Activated CD4-positive, CD25-positive, alpha-beta regulatory T cell treated with anti-CD3 and anti-CD28 coated beads, Interleukin-2, amount 50 U/mL, for 24 hours (primary cell): Measurements from ENCODE around the gene RPS15.

Experiments
- ATAC-seq, 2 donors: fragments of 150-1000 bp; cut with Tn5 transposase; one replicate each; pipeline ENCODE4 v1.10.0; 2021; ENCODE audit warnings: mild to moderate bottlenecking in 1 of 2, moderate library complexity in 1 of 2

Gene RPS15

GRCh38 chr19:1453525-1454364 is 15.5 kb downstream of the RPS15 start:
- no peak for ATAC-seq

DNA sequence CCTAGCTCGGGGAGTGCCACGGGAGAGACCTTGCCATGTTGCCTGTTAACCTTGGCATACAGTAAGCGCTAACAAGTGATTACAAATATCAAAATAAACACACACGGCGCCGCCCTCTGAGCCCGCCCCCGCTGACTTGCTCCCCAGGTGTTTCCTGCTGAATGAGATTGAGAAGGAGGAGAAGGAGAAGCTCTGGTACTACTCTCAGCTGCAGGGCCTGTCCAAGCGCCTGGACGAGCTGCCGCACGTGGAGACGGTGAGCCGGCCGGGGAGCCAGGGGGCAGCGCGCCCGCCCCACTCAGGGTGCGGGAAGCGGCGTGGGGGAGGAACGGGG is 16.8 kb downstream of the RPS15 start:
- ATAC-seq, result peak in 1 of 2 donors; percentile 9

DNA sequence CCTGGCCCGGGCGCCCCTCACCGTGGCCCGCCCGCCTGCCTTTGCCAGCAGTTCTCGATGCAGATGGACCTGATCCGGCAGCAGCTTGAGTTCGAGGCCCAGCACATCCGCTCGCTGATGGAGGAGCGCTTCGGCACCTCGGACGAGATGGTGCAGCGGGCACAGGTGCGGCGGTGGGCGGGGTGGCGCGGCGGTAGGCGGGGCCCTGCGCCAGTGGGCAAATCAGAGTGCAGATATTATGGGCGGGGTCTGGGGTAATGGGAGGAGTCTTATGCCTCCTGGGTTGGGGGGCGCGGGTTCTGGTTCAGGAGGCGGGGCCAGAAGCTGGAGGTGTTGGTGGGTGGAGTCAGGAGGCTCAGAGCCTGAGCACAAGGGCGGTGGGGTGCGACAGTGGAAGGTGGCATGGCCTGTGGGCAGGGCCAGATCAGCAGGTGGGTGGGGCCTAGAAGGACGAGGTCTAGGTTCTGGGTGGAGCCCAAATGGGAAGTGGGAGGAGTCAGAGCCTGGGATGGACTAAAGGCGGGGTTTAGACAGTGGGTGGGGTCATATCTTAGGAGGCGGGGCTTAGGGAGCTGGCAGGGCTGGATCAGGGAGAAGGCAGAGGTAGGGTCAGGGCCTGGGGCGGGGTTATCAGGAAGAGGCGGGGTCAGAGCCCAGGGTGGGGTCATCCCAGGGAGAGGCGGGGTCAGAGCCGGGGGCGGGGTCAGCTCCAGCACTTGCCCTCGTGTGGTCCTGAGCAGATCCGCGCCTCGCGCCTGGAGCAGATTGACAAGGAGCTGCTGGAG is 17.3 kb downstream of the RPS15 start:
- peak; percentile 59 to 61 for ATAC-seq

- ATAC-seq, result peak in 1 of 2 donors; percentile 4
Measured at GRCh38 chr19:1456121-1456900, 18.1 kb downstream of the RPS15 start.

DNA sequence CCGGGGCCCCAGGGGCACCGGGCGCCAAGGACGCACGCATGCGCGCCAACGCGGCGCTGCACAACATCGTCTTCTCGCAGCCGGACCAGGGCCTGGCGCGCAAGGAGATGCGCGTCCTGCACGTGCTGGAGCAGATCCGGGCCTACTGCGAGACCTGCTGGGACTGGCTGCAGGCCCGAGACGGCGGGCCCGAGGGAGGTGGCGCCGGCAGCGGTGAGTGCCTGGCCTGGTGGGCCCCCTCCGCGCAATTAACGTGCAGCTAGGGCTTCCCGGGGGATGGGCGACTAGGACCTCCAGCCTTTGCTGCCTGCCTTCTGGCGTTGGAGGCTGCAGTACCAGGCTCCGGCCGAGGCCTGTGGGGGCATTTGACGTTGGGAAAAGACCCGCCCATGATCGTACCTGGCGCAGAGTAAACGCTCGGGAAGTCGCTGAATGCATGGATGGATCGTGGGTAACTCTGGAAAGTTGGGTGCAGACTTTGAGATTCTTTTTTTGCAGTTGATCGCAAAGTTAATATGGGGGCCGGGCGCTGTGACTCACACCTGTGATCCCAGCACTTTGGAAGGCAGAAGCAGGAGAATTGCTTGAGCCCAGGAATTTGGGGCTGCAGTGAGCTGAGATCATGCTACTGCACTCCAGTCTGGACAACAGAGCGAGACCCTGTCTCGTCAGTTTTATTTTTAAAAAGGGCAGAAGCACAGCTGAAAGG is 19.0 kb downstream of the RPS15 start:
- ATAC-seq, result no peak

GRCh38 chr19:1457892-1458291 is 19.7 kb downstream of the RPS15 start:
- ATAC-seq, result no peak

GRCh38 chr19:1459479-1459878 is 21.3 kb downstream of the RPS15 start:
- no peak for ATAC-seq

- no peak for ATAC-seq
Measured at GRCh38 chr19:1460033-1460995, 22.1 kb downstream of the RPS15 start.

- ATAC-seq, result no peak
Measured at GRCh38 chr19:1461862-1462261, 23.7 kb downstream of the RPS15 start.

DNA sequence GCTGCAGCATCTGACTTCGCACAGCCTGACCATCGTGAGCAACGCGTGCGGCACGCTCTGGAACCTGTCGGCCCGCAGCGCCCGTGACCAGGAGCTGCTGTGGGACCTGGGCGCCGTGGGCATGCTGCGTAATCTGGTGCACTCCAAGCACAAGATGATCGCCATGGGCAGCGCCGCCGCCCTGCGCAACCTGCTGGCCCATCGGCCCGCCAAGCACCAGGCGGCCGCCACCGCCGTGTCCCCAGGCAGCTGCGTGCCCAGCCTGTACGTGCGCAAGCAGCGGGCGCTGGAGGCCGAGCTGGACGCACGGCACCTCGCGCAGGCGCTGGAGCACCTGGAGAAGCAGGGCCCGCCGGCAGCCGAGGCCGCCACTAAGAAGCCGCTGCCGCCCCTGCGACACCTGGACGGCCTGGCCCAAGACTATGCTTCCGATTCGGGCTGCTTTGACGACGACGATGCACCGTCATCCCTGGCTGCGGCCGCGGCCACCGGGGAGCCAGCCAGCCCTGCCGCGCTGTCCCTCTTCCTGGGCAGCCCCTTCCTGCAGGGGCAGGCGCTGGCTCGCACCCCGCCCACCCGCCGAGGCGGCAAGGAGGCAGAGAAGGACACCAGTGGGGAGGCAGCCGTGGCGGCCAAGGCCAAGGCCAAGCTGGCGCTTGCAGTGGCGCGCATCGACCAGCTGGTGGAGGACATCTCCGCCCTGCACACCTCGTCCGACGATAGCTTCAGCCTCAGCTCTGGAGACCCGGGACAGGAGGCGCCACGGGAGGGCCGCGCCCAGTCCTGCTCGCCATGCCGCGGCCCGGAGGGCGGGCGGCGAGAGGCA is 27.2 kb downstream of the RPS15 start:
- ATAC-seq, result peak in 1 of 2 donors; percentile 36

GRCh38 chr19:1466018-1466460 is 27.8 kb downstream of the RPS15 start:
- no peak for ATAC-seq

DNA sequence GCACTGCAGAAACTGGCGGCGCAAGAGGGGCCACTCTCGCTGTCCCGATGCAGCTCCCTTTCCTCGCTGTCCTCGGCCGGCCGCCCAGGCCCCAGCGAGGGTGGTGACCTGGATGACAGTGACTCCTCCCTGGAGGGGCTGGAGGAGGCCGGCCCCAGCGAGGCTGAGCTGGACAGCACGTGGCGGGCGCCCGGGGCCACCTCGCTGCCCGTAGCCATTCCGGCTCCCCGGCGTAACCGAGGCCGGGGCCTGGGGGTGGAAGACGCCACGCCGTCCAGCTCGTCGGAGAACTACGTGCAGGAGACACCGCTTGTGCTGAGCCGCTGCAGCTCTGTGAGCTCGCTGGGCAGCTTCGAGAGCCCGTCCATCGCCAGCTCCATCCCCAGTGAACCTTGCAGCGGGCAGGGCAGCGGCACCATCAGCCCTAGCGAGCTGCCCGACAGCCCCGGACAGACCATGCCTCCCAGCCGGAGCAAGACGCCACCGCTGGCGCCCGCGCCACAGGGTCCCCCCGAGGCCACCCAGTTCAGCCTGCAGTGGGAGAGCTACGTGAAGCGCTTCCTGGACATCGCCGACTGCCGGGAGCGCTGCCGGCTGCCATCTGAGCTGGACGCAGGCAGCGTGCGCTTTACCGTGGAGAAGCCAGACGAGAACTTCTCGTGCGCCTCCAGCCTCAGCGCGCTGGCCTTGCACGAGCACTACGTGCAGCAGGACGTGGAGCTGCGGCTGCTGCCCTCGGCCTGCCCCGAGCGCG is 28.4 kb downstream of the RPS15 start:
- no peak for ATAC-seq

DNA sequence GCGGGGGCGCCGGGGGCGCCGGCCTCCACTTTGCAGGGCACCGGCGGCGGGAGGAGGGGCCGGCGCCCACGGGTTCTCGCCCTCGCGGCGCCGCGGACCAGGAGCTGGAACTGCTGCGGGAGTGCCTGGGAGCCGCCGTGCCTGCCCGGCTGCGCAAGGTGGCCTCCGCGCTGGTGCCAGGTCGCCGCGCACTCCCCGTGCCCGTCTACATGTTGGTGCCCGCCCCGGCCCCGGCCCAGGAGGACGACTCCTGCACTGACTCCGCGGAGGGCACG is 29.0 kb downstream of the RPS15 start:
- no peak for ATAC-seq

DNA sequence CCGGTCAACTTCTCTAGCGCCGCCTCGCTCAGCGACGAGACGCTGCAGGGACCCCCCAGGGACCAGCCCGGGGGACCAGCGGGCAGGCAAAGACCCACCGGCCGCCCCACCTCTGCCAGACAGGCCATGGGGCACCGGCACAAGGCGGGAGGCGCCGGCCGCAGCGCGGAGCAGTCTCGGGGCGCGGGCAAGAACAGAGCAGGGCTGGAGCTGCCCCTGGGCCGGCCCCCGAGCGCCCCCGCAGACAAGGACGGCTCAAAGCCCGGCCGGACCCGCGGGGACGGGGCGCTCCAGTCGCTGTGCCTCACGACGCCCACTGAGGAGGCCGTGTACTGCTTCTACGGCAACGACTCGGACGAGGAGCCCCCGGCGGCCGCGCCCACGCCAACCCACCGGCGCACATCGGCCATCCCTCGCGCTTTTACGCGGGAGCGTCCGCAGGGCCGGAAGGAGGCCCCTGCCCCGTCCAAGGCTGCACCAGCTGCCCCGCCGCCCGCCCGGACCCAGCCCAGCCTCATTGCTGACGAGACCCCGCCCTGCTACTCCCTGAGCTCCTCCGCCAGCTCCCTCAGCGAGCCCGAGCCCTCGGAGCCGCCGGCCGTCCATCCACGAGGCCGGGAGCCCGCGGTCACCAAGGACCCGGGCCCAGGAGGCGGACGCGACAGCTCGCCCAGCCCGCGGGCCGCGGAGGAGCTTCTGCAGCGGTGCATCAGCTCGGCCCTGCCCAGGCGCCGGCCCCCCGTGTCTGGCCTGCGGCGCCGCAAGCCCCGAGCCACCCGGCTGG is 29.5 kb downstream of the RPS15 start:
- no peak for ATAC-seq

DNA sequence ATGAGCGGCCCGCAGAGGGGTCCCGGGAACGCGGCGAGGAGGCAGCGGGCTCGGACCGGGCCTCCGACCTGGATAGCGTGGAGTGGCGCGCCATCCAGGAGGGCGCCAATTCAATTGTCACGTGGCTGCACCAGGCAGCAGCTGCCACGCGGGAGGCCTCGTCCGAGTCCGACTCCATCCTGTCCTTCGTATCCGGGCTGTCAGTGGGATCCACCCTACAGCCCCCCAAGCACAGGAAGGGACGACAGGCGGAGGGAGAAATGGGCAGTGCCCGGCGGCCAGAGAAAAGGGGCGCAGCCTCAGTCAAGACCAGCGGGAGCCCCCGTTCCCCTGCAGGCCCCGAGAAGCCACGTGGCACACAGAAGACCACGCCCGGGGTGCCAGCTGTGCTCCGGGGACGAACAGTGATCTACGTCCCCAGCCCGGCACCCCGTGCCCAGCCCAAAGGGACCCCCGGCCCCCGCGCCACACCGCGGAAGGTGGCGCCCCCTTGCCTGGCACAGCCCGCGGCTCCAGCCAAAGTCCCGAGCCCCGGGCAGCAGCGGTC is 30.2 kb downstream of the RPS15 start:
- no peak for ATAC-seq

GRCh38 chr19:1468821-1469254 is 30.6 kb downstream of the RPS15 start:
- ATAC-seq, result peak; percentile 5 to 8

- ATAC-seq, result peak; percentile 17 to 22
Measured at GRCh38 chr19:1469255-1470054, 31.3 kb downstream of the RPS15 start.

GRCh38 chr19:1470055-1470304 is 31.8 kb downstream of the RPS15 start:
- no peak for ATAC-seq
